Measurements from ENCODE around the gene ARID1B. TPM values are rescaled to one million over a fixed set of nuclear protein-coding genes. Genes with fewer than 3 reads are reported as not detected.

ARID1B gene
- polyA plus RNA-seq, 4 donors = 7.3 to 43.5 (median 17.0) TPM

GRCh38 chr6:156830126-156830525 is 52.9 kb downstream of the ARID1B start:
- no peak for DNase-seq
- FAIRE-seq = no peak
- no peak overlapping the region for H3K27ac ChIP-seq (ENCODE audit: low read depth in 1 of 3, low read length in 2 of 3)
- no peaks in the 10 kb centered on the region for H3K27me3 ChIP-seq (ENCODE audit: control insufficient read depth in 3 of 3, insufficient read depth in 3 of 3, low read length in 3 of 3)
- H3K4me1 ChIP-seq (ENCODE audit: control insufficient read depth in 3 of 3, insufficient read depth in 2 of 3, low read depth in 1 of 3, low read length in 2 of 3) = peaks cover 0 to 4% (median 0%) of the 10 kb centered on the region in 3 donors
- WGBS, 3 donors = 93 to 96% (median 96%) methylated on average over 9 of the region's 9 CpGs
- no peaks in the 10 kb centered on the region for H3K9me3 ChIP-seq (ENCODE audit: control insufficient read depth in 2 of 2, insufficient read depth in 1 of 2, low read depth in 1 of 2, low read length in 1 of 2)
- H3K4me3 ChIP-seq (ENCODE audit: low read depth in 1 of 3, low read length in 3 of 3) = no peak overlapping the region
- H3K36me3 ChIP-seq (ENCODE audit: control insufficient read depth in 3 of 3, insufficient read depth in 2 of 3, low read depth in 1 of 3, low read length in 3 of 3) = peaks cover 0 to 32% (median 5%) of the 10 kb centered on the region in 3 donors

GRCh38 chr6:156832231-156832647 is 55.1 kb downstream of the ARID1B start:
- H3K27ac ChIP-seq (ENCODE audit: low read depth in 1 of 3, low read length in 2 of 3) = no peak overlapping the region
- DNase-seq (peak in 1 of 2 donors; percentile 9), FAIRE-seq (no peak)
- no peaks in the 10 kb centered on the region for H3K9me3 ChIP-seq (ENCODE audit: control insufficient read depth in 2 of 2, insufficient read depth in 1 of 2, low read depth in 1 of 2, low read length in 1 of 2)
- H3K36me3 ChIP-seq (ENCODE audit: control insufficient read depth in 3 of 3, insufficient read depth in 2 of 3, low read depth in 1 of 3, low read length in 3 of 3) = peaks cover 0 to 34% (median 5%) of the 10 kb centered on the region in 3 donors
- no peaks in the 10 kb centered on the region for H3K27me3 ChIP-seq (ENCODE audit: control insufficient read depth in 3 of 3, insufficient read depth in 3 of 3, low read length in 3 of 3)
- peaks cover 0 to 2% (median 0%) of the 10 kb centered on the region in 3 donors for H3K4me1 ChIP-seq (ENCODE audit: control insufficient read depth in 3 of 3, insufficient read depth in 2 of 3, low read depth in 1 of 3, low read length in 2 of 3)
- no peak overlapping the region for H3K4me3 ChIP-seq (ENCODE audit: low read depth in 1 of 3, low read length in 3 of 3)
- WGBS, 3 donors = 39 to 69% (median 51%) methylated on average over 2 of the region's 2 CpGs

GRCh38 chr6:156832669-156833068 is 55.5 kb downstream of the ARID1B start:
- Histone ChIP-seq H3K4me1 (ENCODE audit: control insufficient read depth in 3 of 3, insufficient read depth in 2 of 3, low read depth in 1 of 3, low read length in 2 of 3) (peaks cover 0 to 2% (median 0%) of the 10 kb centered on the region in 3 donors), H3K27ac (ENCODE audit: low read depth in 1 of 3, low read length in 2 of 3) (no peak overlapping the region), H3K4me3 (ENCODE audit: low read depth in 1 of 3, low read length in 3 of 3) (no peak overlapping the region), H3K27me3 (ENCODE audit: control insufficient read depth in 3 of 3, insufficient read depth in 3 of 3, low read length in 3 of 3) (no peaks in the 10 kb centered on the region), H3K36me3 (ENCODE audit: control insufficient read depth in 3 of 3, insufficient read depth in 2 of 3, low read depth in 1 of 3, low read length in 3 of 3) (peaks cover 0 to 32% (median 5%) of the 10 kb centered on the region in 3 donors), H3K9me3 (ENCODE audit: control insufficient read depth in 2 of 2, insufficient read depth in 1 of 2, low read depth in 1 of 2, low read length in 1 of 2) (no peaks in the 10 kb centered on the region)
- no peak for DNase-seq
- no peak for FAIRE-seq
- 60 to 69% (median 65%) methylated on average over 3 of the region's 3 CpGs for WGBS, 3 donors

- FAIRE-seq = peak; percentile 41
- WGBS, 3 donors = 39 to 50% (median 39%) methylated on average over 1 of the region's 1 CpG
- no peak overlapping the region for H3K27ac ChIP-seq (ENCODE audit: low read depth in 1 of 3, low read length in 2 of 3)
These were observed 56.6 kb downstream of the ARID1B start for GRCh38 chr6:156833755-156834154.

DNA sequence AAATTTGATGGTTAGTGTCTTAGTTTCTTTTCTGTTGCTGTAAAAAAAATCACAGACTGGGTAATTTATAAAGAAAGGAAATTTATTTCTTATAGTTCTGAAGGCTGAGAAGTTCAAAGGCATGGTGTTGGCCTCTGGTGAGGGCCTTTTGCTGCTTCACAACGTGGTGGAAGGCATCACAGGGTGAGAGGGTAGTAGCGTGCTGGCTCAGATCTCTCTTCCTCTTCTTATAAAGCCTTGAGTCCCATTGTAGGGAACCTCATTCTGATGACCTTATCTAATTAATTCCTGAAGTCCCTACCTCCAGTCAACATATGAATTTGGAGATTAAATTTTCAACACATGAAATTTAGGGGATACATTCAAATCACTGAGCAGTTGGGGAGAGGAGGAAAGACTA is 62.0 kb downstream of the ARID1B start:
- Histone ChIP-seq H3K9me3 (ENCODE audit: control insufficient read depth in 2 of 2, insufficient read depth in 1 of 2, low read depth in 1 of 2, low read length in 1 of 2) (no peaks in the 10 kb centered on the region), H3K36me3 (ENCODE audit: control insufficient read depth in 3 of 3, insufficient read depth in 2 of 3, low read depth in 1 of 3, low read length in 3 of 3) (peaks cover 0 to 20% (median 2%) of the 10 kb centered on the region in 3 donors), H3K27ac (ENCODE audit: low read depth in 1 of 3, low read length in 2 of 3) (no peak overlapping the region), H3K27me3 (ENCODE audit: control insufficient read depth in 3 of 3, insufficient read depth in 3 of 3, low read length in 3 of 3) (no peaks in the 10 kb centered on the region), H3K4me1 (ENCODE audit: control insufficient read depth in 3 of 3, insufficient read depth in 2 of 3, low read depth in 1 of 3, low read length in 2 of 3) (peaks cover 0 to 4% (median 2%) of the 10 kb centered on the region in 3 donors), H3K4me3 (ENCODE audit: low read depth in 1 of 3, low read length in 3 of 3) (no peak overlapping the region)
- FAIRE-seq (no peak), DNase-seq (no peak)
- WGBS, 3 donors = 83 to 94% (median 94%) methylated on average over 2 of the region's 2 CpGs

More at GRCh38 chr6:156833755-156834154, 56.6 kb downstream of the ARID1B start:
- H3K27me3 ChIP-seq (ENCODE audit: control insufficient read depth in 3 of 3, insufficient read depth in 3 of 3, low read length in 3 of 3) = no peaks in the 10 kb centered on the region
- no peak for DNase-seq
- H3K4me1 ChIP-seq (ENCODE audit: control insufficient read depth in 3 of 3, insufficient read depth in 2 of 3, low read depth in 1 of 3, low read length in 2 of 3) = no peaks in the 10 kb centered on the region
- H3K9me3 ChIP-seq (ENCODE audit: control insufficient read depth in 2 of 2, insufficient read depth in 1 of 2, low read depth in 1 of 2, low read length in 1 of 2) = no peaks in the 10 kb centered on the region
- no peak overlapping the region for H3K4me3 ChIP-seq (ENCODE audit: low read depth in 1 of 3, low read length in 3 of 3)
- H3K36me3 ChIP-seq (ENCODE audit: control insufficient read depth in 3 of 3, insufficient read depth in 2 of 3, low read depth in 1 of 3, low read length in 3 of 3) = peaks cover 0 to 27% (median 5%) of the 10 kb centered on the region in 3 donors

GRCh38 chr6:156839591-156840001 is 62.4 kb downstream of the ARID1B start:
- peaks cover 0 to 19% (median 2%) of the 10 kb centered on the region in 3 donors for H3K36me3 ChIP-seq (ENCODE audit: control insufficient read depth in 3 of 3, insufficient read depth in 2 of 3, low read depth in 1 of 3, low read length in 3 of 3)
- FAIRE-seq = no peak
- no peak for DNase-seq
- H3K27ac ChIP-seq (ENCODE audit: low read depth in 1 of 3, low read length in 2 of 3) = no peak overlapping the region
- WGBS, 3 donors = 74 to 91% (median 85%) methylated on average over 9 of the region's 9 CpGs
- peaks cover 0 to 4% (median 2%) of the 10 kb centered on the region in 3 donors for H3K4me1 ChIP-seq (ENCODE audit: control insufficient read depth in 3 of 3, insufficient read depth in 2 of 3, low read depth in 1 of 3, low read length in 2 of 3)
- no peaks in the 10 kb centered on the region for H3K9me3 ChIP-seq (ENCODE audit: control insufficient read depth in 2 of 2, insufficient read depth in 1 of 2, low read depth in 1 of 2, low read length in 1 of 2)
- no peaks in the 10 kb centered on the region for H3K27me3 ChIP-seq (ENCODE audit: control insufficient read depth in 3 of 3, insufficient read depth in 3 of 3, low read length in 3 of 3)
- no peak overlapping the region for H3K4me3 ChIP-seq (ENCODE audit: low read depth in 1 of 3, low read length in 3 of 3)

GRCh38 chr6:156840136-156840535 is 63.0 kb downstream of the ARID1B start:
- H3K36me3 ChIP-seq (ENCODE audit: control insufficient read depth in 3 of 3, insufficient read depth in 2 of 3, low read depth in 1 of 3, low read length in 3 of 3) = peaks cover 0 to 17% (median 2%) of the 10 kb centered on the region in 3 donors
- peaks cover 0 to 7% (median 2%) of the 10 kb centered on the region in 3 donors for H3K4me1 ChIP-seq (ENCODE audit: control insufficient read depth in 3 of 3, insufficient read depth in 2 of 3, low read depth in 1 of 3, low read length in 2 of 3)
- no peaks in the 10 kb centered on the region for H3K27me3 ChIP-seq (ENCODE audit: control insufficient read depth in 3 of 3, insufficient read depth in 3 of 3, low read length in 3 of 3)
- H3K27ac ChIP-seq (ENCODE audit: low read depth in 1 of 3, low read length in 2 of 3) = no peak overlapping the region
- 65 to 76% (median 74%) methylated on average over 8 of the region's 8 CpGs for WGBS, 3 donors
- H3K9me3 ChIP-seq (ENCODE audit: control insufficient read depth in 2 of 2, insufficient read depth in 1 of 2, low read depth in 1 of 2, low read length in 1 of 2) = no peaks in the 10 kb centered on the region
- DNase-seq = no peak
- no peak for FAIRE-seq
- no peak overlapping the region for H3K4me3 ChIP-seq (ENCODE audit: low read depth in 1 of 3, low read length in 3 of 3)

GRCh38 chr6:156840606-156841005 is 63.4 kb downstream of the ARID1B start:
- 76 to 89% (median 88%) methylated on average over 2 of the region's 2 CpGs for WGBS, 3 donors
- H3K36me3 ChIP-seq (ENCODE audit: control insufficient read depth in 3 of 3, insufficient read depth in 2 of 3, low read depth in 1 of 3, low read length in 3 of 3) = peaks cover 0 to 16% (median 2%) of the 10 kb centered on the region in 3 donors
- no peak for FAIRE-seq
- no peak overlapping the region for H3K27ac ChIP-seq (ENCODE audit: low read depth in 1 of 3, low read length in 2 of 3)
- no peak overlapping the region for H3K4me3 ChIP-seq (ENCODE audit: low read depth in 1 of 3, low read length in 3 of 3)
- no peaks in the 10 kb centered on the region for H3K27me3 ChIP-seq (ENCODE audit: control insufficient read depth in 3 of 3, insufficient read depth in 3 of 3, low read length in 3 of 3)
- peaks cover 0 to 10% (median 2%) of the 10 kb centered on the region in 3 donors for H3K4me1 ChIP-seq (ENCODE audit: control insufficient read depth in 3 of 3, insufficient read depth in 2 of 3, low read depth in 1 of 3, low read length in 2 of 3)
- H3K9me3 ChIP-seq (ENCODE audit: control insufficient read depth in 2 of 2, insufficient read depth in 1 of 2, low read depth in 1 of 2, low read length in 1 of 2) = no peaks in the 10 kb centered on the region
- no peak for DNase-seq

DNA sequence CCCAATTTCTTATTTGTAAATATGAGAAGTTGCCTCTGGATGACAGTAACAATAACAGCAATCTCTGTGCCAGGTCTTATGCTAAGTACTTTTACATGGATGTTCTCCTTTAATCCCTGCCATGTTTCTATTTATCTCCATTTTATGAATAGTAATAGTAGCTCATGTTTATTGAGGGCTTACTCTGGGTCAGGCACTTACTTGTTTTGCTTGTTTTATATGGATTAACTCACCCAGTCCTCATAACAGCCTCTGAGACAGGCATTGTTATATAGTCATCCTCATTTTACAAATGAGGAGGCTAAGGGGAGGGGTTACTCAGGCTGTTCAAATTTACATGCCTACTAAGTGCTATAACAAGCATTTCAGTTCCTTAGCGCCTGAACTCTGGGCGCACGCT is 64.3 kb downstream of the ARID1B start:
- H3K36me3 ChIP-seq (ENCODE audit: control insufficient read depth in 3 of 3, insufficient read depth in 2 of 3, low read depth in 1 of 3, low read length in 3 of 3) = peaks cover 0 to 11% (median 2%) of the 10 kb centered on the region in 3 donors
- no peak for FAIRE-seq
- H3K4me3 ChIP-seq (ENCODE audit: low read depth in 1 of 3, low read length in 3 of 3) = no peak overlapping the region
- DNase-seq = no peak
- H3K9me3 ChIP-seq (ENCODE audit: control insufficient read depth in 2 of 2, insufficient read depth in 1 of 2, low read depth in 1 of 2, low read length in 1 of 2) = no peaks in the 10 kb centered on the region
- no peaks in the 10 kb centered on the region for H3K27me3 ChIP-seq (ENCODE audit: control insufficient read depth in 3 of 3, insufficient read depth in 3 of 3, low read length in 3 of 3)
- WGBS, 3 donors = 99 to 100% (median 99%) methylated on average over 3 of the region's 3 CpGs
- H3K27ac ChIP-seq (ENCODE audit: low read depth in 1 of 3, low read length in 2 of 3) = no peak overlapping the region
- peaks cover 0 to 14% (median 2%) of the 10 kb centered on the region in 3 donors for H3K4me1 ChIP-seq (ENCODE audit: control insufficient read depth in 3 of 3, insufficient read depth in 2 of 3, low read depth in 1 of 3, low read length in 2 of 3)

All from small intestine (tissue), 7 donors.